HL-60 (cell line): Measurements from ENCODE around the gene NCOA5.

ENCODE experiments used
- CTCF ChIP-seq: IDR thresholded peaks from one replicate; pipeline ENCODE4 v1.5.1; 2011; ENCODE audit warnings: low read length, control low read depth, inconsistent platforms; ENCODE audit not compliant: insufficient read depth
- POLR2AphosphoS5 ChIP-seq: IDR thresholded peaks from 2 replicates; pipeline ENCODE4 v1.6.1; 2012; ENCODE audit warnings: low read depth
- SPI1 ChIP-seq: IDR thresholded peaks from 2 replicates; pipeline ENCODE4 v1.6.1; 2012; ENCODE audit warnings: low read depth, mild to moderate bottlenecking, borderline replicate concordance

GRCh38 chr20:46070215-46070900, 19.4 kb downstream of the NCOA5 start:
- TF ChIP-seq CTCF (no peak), POLR2AphosphoS5 (no peak), SPI1 (no peak)
